SK-N-SH treated with all-trans-retinoic acid at 6 μM for 48 hours (cell line): Measurements from ENCODE around the gene GPR156.

ENCODE experiments used
- ATAC-seq: fragments of 200-7000 bp; cut with Tn5 transposase; 3 replicates; pipeline ENCODE4 v1.9.1; 2020; ENCODE audit warnings: mild to moderate bottlenecking, moderate library complexity
- ARNTL ChIP-seq: fragments of 450-650 bp; formaldehyde crosslinking; IDR thresholded peaks from 2 replicates; pipeline ENCODE4 v1.5.0; 2020; ENCODE audit warnings: low read depth, mild to moderate bottlenecking, moderate library complexity, borderline replicate concordance
- BACH2 ChIP-seq: fragments of 250-450 bp; sonication (Bioruptor Pico); IDR thresholded peaks from 2 replicates; pipeline ENCODE4 v1.9.0; 2021; ENCODE audit warnings: mild to moderate bottlenecking, borderline replicate concordance
- CSDC2 ChIP-seq: fragments of 250-450 bp; sonication (Bioruptor Pico); IDR thresholded peaks from 2 replicates; pipeline ENCODE4 v1.5.0; 2020; ENCODE audit warnings: mild to moderate bottlenecking, moderate library complexity
- ESRRG ChIP-seq: fragments of 250-450 bp; sonication (Bioruptor Pico); IDR thresholded peaks from 2 replicates; pipeline ENCODE4 v1.6.1; 2021; ENCODE audit warnings: mild to moderate bottlenecking
- GLIS3 ChIP-seq: fragments of 250-450 bp; sonication (Bioruptor Pico); IDR thresholded peaks from 2 replicates; pipeline ENCODE4 v1.5.0; 2020; ENCODE audit warnings: mild to moderate bottlenecking, moderate library complexity
- ISL1 ChIP-seq: fragments of 250-450 bp; sonication (Bioruptor Pico); IDR thresholded peaks from 2 replicates; pipeline ENCODE4 v2.1.2; 2022; ENCODE audit warnings: mild to moderate bottlenecking, moderate library complexity
- OSR1 ChIP-seq: fragments of 250-450 bp; sonication (Bioruptor Pico); IDR thresholded peaks from 2 replicates; pipeline ENCODE4 v1.8.0; 2022; ENCODE audit warnings: moderate library complexity, mild to moderate bottlenecking, inconsistent platforms
- RARB ChIP-seq: fragments of 250-450 bp; sonication (Bioruptor Pico); IDR thresholded peaks from 2 replicates; pipeline ENCODE4 v1.8.0; 2021; ENCODE audit warnings: mild to moderate bottlenecking, moderate library complexity
- TOX ChIP-seq: fragments of 250-450 bp; sonication (Bioruptor Pico); IDR thresholded peaks from 2 replicates; pipeline ENCODE4 v1.8.0; 2021; ENCODE audit warnings: mild to moderate bottlenecking, moderate library complexity, borderline replicate concordance
- ZFP3 ChIP-seq: fragments of 250-450 bp; sonication (Bioruptor Pico); IDR thresholded peaks from 2 replicates; pipeline ENCODE4 v1.5.0; 2020; ENCODE audit warnings: mild to moderate bottlenecking, moderate library complexity
- ZNF565 ChIP-seq: fragments of 450-650 bp; formaldehyde crosslinking; conservative IDR thresholded peaks from 2 replicates; pipeline ENCODE4 v1.5.0; 2020; ENCODE audit warnings: low read depth, mild to moderate bottlenecking, moderate library complexity
- ZNF70 ChIP-seq: fragments of 450-650 bp; formaldehyde crosslinking; IDR thresholded peaks from 2 replicates; pipeline ENCODE4 v1.5.0; 2020; ENCODE audit warnings: mild to moderate bottlenecking, moderate library complexity
- ZNF8 ChIP-seq: fragments of 450-650 bp; formaldehyde crosslinking; IDR thresholded peaks from 2 replicates; pipeline ENCODE4 v1.5.0; 2020; ENCODE audit warnings: mild to moderate bottlenecking, moderate library complexity
- TF ChIP-seq, protein P1 (sequence below): fragments of 250-450 bp; sonication (Bioruptor Pico); IDR thresholded peaks from 2 replicates; pipeline ENCODE4 v1.8.0; 2020; ENCODE audit warnings: mild to moderate bottlenecking, moderate library complexity, borderline replicate concordance
- TF ChIP-seq, protein P2 (sequence below): fragments of 250-450 bp; sonication (Bioruptor Pico); IDR thresholded peaks from 2 replicates; pipeline ENCODE4 v1.5.1; 2021; ENCODE audit warnings: mild to moderate bottlenecking, moderate library complexity
- TF ChIP-seq, protein P3 (sequence below): fragments of 250-450 bp; sonication (Bioruptor Pico); IDR thresholded peaks from 2 replicates; pipeline ENCODE4 v1.5.1; 2020; ENCODE audit warnings: low read depth, mild to moderate bottlenecking, moderate library complexity
- TF ChIP-seq, protein P4 (sequence below): fragments of 250-450 bp; sonication (Bioruptor Pico); IDR thresholded peaks from 2 replicates; pipeline ENCODE4 v1.8.0; 2021; ENCODE audit warnings: low read depth, mild to moderate bottlenecking, moderate library complexity, borderline replicate concordance

Gene GPR156

DNA sequence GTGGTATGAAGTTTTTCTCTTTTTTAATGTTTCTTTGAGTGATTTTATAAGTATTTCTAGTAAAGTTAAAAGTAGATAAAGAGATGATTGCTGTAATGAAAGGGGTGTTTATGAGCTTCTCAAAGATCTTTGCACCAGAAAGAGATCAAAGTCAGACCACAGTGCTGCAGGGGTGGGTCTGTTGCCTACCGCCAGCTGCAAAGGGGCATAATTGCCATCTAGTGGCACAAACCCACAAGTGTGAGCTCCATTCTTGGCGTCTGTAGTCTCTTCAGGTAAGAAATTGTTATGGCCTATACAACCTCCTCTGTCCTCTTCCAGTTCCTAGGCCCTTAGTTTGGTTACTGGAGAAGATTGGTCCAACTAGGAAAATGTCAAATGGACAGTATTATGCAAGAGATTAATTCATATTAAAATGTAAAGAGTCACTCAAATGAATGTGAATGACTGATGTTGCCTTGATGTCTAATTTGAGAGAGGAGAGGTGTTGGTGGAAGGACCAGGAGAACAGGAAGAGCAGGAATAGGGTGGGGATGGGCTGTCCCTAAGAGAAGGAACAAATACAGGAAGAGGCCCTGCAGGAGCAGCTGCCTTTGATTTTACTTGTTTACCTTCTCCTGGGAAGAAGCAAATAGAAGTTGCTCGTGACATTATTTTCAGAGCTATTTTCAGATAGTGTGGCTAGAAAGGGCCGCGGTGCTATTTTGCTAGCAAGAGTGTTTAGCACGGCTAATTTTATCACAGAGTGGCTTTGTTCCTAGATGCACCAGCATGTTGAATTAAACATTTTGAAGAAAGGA, 137.8 kb downstream of the GPR156 start:
- TF ChIP-seq CSDC2 (CRISPR knock-in tag) (no peak), ZNF70 (CRISPR knock-in tag) (no peak)

DNA sequence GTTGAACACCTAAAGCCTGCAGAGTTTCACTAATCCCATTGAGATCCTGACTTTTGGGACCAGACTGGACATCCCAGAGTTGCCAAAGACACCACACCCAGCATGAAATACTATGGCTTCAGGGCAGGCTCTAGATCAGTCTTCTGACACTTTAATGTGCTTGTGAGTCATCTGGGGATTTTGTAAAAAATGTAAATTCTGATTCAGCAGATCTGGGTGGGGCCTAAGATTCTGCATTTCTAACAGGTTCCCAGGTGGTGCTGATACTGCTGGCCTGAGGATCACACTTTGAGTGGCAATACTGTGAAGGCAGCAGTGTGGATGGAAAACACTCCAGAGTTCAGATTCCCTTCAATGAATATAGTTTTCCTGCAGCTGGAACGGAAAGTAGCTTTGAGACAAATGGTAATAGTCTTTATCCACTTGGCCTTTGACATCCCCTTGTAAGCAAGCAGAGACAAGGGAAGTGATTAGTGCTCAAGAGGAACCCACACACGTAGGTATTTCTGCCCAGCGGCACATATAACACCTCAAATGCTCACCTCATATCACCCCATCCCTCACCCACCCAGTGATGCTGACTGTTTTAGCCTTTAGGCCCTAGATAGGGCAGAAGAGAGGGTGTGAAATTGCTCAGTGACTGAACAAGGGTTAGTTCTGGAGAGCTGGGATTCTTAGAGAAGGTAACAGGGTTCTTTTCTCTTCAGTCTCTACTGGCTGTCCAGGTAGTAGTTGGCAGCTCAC, 139.3 kb downstream of the GPR156 start:
- ATAC-seq, result peak; percentile 64
- TF ChIP-seq, protein P1, sequence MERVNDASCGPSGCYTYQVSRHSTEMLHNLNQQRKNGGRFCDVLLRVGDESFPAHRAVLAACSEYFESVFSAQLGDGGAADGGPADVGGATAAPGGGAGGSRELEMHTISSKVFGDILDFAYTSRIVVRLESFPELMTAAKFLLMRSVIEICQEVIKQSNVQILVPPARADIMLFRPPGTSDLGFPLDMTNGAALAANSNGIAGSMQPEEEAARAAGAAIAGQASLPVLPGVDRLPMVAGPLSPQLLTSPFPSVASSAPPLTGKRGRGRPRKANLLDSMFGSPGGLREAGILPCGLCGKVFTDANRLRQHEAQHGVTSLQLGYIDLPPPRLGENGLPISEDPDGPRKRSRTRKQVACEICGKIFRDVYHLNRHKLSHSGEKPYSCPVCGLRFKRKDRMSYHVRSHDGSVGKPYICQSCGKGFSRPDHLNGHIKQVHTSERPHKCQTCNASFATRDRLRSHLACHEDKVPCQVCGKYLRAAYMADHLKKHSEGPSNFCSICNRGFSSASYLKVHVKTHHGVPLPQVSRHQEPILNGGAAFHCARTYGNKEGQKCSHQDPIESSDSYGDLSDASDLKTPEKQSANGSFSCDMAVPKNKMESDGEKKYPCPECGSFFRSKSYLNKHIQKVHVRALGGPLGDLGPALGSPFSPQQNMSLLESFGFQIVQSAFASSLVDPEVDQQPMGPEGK (CRISPR knock-in tag), result no peak
- TF ChIP-seq ARNTL, result no peak
- no peak for TF ChIP-seq RARB (CRISPR knock-in tag)
- TF ChIP-seq GLIS3, result no peak
- TF ChIP-seq BACH2 (CRISPR knock-in tag), result no peak
- TF ChIP-seq OSR1 (CRISPR knock-in tag), result no peak
- TF ChIP-seq, protein P2, sequence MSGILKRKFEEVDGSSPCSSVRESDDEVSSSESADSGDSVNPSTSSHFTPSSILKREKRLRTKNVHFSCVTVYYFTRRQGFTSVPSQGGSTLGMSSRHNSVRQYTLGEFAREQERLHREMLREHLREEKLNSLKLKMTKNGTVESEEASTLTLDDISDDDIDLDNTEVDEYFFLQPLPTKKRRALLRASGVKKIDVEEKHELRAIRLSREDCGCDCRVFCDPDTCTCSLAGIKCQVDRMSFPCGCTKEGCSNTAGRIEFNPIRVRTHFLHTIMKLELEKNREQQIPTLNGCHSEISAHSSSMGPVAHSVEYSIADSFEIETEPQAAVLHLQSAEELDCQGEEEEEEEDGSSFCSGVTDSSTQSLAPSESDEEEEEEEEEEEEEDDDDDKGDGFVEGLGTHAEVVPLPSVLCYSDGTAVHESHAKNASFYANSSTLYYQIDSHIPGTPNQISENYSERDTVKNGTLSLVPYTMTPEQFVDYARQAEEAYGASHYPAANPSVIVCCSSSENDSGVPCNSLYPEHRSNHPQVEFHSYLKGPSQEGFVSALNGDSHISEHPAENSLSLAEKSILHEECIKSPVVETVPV (CRISPR knock-in tag), result no peak
- no peak for TF ChIP-seq ZFP3 (CRISPR knock-in tag)

More for the DNA sequence above, 137.8 kb downstream of the GPR156 start:
- no peak for ATAC-seq

DNA sequence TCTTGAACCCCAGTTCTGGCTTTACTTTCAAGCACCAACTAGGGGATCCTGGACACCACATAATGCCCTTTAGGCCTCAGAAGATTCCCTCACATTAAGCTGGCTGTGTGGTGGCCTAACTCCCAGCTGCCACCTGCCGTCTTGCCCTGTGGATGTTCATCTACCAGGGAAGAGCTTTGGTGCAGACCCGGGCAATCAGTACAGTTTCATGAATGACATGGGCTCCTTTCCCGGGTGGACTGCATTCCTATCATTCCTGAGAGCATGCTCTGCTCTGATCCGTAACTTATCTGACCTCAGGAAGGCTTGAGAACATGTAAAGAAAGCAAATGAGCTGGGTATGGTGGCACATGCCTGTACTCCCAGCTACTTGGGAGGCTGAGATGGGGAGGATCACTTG, 140.8 kb downstream of the GPR156 start:
- peak; percentile 86 for ATAC-seq
- TF ChIP-seq ESRRG (CRISPR knock-in tag) (no peak), RARB (CRISPR knock-in tag) (no peak), ZNF8 (no peak), CSDC2 (CRISPR knock-in tag) (no peak), ZNF565 (CRISPR knock-in tag) (no peak), BACH2 (CRISPR knock-in tag) (no peak)
- TF ChIP-seq, protein P2 (CRISPR knock-in tag), result no peak
- TF ChIP-seq, protein P3, sequence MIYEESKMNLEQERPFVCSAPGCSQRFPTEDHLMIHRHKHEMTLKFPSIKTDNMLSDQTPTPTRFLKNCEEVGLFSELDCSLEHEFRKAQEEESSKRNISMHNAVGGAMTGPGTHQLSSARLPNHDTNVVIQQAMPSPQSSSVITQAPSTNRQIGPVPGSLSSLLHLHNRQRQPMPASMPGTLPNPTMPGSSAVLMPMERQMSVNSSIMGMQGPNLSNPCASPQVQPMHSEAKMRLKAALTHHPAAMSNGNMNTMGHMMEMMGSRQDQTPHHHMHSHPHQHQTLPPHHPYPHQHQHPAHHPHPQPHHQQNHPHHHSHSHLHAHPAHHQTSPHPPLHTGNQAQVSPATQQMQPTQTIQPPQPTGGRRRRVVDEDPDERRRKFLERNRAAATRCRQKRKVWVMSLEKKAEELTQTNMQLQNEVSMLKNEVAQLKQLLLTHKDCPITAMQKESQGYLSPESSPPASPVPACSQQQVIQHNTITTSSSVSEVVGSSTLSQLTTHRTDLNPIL, result no peak

DNA sequence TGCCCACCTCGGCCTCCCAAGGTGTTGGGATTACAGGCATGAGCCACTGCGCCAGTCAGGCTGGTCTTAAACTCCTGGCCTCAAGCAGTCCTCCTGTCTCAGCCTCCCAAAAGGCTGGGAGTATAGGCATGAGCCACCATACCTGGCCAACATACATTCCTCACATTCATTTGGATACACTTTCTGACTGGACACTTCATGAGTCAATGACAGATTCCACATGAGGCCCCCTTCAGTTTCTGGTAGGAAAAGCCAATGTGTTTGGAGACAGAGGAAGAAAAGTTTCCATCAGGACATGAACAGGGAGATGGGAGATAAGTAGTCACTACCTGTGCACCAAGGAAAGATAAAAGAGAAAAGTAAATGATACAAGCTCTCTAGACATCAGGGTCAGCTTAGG, 141.3 kb downstream of the GPR156 start:
- no peak for ATAC-seq
- no peak for TF ChIP-seq ISL1 (CRISPR knock-in tag)
- no peak for TF ChIP-seq BACH2 (CRISPR knock-in tag)
- no peak for TF ChIP-seq ESRRG (CRISPR knock-in tag)
- TF ChIP-seq, protein P1 (CRISPR knock-in tag), result no peak
- TF ChIP-seq, protein P2 (CRISPR knock-in tag), result no peak
- no peak for TF ChIP-seq TOX (CRISPR knock-in tag)
- TF ChIP-seq OSR1 (CRISPR knock-in tag), result no peak
- TF ChIP-seq, protein P3, result no peak
- TF ChIP-seq ZFP3 (CRISPR knock-in tag), result no peak
- TF ChIP-seq, protein P4, sequence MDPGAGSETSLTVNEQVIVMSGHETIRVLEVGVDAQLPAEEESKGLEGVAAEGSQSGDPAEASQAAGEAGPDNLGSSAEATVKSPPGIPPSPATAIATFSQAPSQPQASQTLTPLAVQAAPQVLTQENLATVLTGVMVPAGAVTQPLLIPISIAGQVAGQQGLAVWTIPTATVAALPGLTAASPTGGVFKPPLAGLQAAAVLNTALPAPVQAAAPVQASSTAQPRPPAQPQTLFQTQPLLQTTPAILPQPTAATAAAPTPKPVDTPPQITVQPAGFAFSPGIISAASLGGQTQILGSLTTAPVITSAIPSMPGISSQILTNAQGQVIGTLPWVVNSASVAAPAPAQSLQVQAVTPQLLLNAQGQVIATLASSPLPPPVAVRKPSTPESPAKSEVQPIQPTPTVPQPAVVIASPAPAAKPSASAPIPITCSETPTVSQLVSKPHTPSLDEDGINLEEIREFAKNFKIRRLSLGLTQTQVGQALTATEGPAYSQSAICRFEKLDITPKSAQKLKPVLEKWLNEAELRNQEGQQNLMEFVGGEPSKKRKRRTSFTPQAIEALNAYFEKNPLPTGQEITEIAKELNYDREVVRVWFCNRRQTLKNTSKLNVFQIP (CRISPR knock-in tag), result no peak
